UCSD-AML1 (cell line): ENCODE results near the gene KRTAP4-9.
"Not testable (repeated sequence)": the region's sequence is repeated elsewhere in the genome, so short reads cannot be mapped to it uniquely, and the experiment has no call there.

Source experiments
- DNase-seq: peaks from one replicate; lab custom pipeline; 2025; ENCODE audit not compliant: unreplicated experiment; lab: John Stamatoyannopoulos, UW

Gene KRTAP4-9

DNA sequence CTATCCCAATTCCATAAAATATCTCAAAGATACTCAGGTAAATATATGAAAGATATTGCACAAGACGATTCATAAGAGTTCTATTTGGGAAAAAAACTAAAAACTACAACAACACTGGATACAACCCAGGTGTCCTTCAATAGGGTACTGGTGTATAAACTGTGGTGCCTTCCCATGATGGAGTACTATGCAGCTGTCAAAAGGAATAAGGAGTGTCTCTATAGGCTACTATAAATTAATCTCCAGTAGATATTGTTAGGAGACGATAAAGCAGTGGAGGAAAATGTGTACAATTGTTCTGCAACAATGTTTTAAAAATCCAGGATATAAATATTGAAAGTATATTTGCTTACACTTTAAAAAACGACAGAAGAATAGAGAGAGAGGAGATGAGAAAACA, 21.2 kb downstream of the KRTAP4-9 start:
- no peak for DNase-seq

DNA sequence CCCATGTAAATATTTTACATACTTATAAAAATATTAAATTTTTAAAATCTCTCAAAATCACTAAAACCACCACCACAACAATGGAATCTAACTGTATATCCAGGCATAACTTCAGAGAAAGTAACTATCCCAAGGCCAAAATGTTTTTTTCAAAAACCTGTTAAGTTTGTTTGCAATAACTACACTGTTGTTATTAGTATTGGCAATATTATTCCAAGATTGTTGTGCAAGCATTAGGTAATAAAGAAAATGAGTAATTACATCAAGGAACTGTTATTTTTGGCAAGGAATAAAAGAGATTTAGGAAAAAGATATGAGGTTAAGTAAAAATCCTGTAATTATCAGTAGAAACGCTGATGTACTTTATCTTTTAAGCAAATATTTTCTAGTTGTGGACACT, 22.2 kb downstream of the KRTAP4-9 start:
- DNase-seq, result no peak

DNA sequence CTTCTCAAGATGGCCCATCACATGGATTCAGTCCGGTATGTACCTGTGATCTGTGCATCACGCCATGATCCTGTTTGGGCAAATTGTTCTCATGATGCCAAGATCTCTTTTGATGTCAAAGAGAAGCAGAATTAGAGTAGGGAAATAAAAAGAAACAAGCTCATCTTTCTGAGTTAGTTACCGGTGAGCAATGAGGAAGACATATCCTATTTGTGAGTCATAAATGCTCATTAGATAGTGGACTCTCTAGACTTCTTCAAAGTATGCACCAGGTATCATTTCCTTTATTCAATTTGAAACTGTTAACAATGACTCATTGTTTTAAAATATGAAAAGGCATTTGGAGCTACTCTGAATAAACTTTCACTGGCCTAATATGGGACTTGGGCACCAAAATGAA, 26.8 kb downstream of the KRTAP4-9 start:
- DNase-seq, result no peak

DNA sequence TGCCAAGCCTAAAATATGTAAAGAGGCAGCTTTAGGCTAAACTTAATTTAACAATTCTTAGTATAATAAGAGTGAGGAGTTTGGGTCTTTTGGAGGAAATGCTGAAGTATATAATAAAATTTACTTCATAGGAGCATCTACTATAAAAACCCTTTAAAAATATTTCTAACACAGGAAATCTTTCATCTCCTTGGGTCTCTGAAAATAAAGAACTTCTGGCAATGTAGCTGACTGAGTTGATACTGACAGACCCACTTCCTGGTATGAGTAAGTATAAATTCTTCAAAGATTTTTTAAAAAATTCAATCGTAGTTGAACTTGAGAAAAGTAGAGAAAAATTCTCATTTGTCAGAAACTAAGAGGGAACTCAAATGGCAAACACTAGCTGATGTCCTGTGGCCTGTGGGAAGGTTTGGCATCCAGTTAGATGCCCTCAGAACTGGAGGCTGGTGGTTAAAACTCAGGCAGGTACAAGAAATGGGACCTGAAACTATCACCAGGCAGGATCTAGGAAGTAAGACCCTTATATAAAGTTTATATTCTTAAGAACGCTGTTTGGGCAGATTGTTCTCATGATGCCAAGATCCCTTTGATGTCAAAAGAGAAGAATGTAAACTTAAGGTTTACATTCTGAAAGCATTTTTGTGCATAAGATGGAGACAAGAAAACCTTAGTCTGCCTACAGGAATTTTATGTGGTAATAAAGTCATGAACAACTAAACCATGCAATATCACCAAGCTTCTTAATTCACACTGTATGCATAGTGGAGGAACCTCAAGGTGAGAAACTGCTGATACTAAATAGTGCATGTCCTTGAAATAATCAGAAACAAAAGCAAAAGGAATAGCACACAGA, 28.9 kb downstream of the KRTAP4-9 start:
- DNase-seq, result no peak

DNA sequence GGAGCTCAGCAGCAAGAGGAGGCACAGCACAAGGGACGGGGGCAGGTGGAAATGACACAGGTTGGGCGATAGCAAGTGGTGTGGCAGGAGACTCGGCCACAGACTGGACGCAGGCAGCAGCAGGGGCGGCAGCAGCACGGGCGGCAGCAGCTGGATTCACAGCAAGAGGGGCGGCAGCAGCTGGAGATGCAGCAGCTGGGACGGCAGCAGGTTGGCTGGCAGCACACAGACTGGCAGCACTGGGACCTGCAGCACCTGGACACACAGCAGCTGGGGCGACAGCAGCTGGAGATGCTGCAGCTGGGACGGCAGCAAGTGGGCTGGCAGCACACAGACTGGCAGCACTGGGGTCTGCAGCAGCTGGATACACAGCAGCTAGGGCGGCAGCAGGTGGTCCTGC, 34.7 kb downstream of the KRTAP4-9 start:
- not testable (repeated sequence) for DNase-seq

DNA sequence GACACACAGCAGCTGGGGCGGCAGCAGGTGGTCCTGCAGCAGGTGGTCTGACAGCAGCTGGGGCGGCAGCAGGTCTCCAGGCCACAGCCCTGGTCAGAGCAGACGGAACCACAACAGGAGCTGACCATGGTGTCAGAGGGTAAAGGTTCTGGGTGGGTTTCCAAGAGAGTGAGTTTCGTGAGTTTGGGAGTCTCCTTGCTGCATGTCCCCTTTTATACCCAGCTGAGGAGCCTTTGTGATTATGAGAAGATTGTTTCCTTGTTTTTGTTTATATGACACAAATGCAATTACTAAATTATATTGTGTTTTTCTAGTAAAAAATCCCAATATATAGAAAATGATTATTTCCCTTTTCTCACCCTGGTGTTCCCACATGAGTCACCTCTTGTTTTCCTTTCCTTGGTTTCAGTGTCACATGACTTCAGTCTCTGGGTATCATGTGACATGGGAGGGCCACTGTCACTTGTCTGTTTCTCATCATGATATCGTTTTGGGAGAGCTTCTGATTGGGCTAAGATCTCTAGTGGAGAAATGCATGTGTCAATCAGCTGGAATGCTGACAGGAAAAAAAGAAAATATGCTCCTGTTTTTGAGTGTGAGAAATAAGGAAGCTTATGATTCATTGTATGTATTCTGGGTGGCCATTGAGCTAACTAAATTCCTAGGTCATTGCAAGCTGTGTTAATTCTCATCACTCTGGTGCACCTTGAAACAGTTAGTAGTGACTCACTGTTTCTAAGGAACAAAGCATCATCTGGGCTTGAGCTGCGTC, 35.4 kb downstream of the KRTAP4-9 start, which contains the start of gene KRTAP4-6:
KRTAP4-6 (minus strand) TSS at position 185 of the 772 bp plus-strand sequence; CDS start at position 128, 57 bp downstream.
- DNase-seq, result no peak

DNA sequence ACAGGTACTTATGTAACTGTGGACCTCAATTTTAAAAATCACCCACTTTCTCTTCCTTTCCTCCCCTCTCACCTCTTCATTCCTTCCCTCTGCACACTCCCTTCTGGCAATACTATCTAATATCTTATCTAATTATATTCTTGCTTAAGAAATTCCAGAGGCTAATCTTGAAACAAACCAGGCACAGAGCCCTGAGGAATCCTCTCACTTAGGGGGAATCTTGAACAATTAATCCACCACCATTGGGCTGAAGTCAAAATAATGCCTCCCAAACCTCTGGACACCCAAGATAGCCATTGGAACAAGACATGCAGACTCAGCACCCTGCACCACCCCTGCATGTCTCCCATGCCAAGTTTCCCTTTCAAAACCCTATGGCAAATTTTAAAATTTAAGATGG, 36.2 kb downstream of the KRTAP4-9 start:
- no peak for DNase-seq

DNA sequence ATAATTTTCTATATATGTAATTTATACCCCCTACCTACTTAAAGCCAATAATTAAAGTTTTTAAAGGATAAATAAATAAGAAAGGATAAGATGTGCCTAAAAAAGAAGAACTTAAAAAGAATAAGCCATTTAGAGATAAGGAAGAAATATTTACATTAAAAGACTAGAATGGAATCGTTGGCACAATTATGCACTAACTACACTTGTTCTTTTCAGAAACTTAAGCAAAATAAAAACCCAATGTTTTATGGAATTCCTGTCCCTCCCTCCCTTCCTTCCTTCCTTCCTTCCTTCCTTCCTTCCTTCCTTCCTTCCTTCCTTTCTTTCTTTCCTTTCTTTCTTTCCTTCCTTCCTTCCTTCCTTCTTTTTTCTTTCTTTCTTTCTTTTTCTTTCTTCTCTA, 39.7 kb downstream of the KRTAP4-9 start:
- DNase-seq, result no peak

DNA sequence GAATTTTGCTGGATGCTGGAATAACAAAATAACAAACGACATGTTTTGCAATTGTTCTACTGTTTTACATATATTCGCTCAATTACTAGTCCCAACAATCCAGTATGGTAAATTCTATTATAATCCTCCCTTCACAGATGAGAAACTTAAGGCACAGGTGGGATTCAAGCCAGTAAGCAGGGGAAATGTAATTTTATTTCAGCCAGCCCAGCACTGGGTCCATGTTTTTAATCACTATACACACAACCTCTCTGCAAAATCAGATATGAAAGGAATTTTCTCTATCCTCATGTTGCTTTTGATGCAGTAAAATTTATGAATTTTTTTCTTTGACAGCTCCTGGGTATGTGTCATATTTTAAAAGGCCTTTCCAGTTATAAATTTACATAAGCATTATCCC, 40.1 kb downstream of the KRTAP4-9 start:
- DNase-seq, result no peak

DNA sequence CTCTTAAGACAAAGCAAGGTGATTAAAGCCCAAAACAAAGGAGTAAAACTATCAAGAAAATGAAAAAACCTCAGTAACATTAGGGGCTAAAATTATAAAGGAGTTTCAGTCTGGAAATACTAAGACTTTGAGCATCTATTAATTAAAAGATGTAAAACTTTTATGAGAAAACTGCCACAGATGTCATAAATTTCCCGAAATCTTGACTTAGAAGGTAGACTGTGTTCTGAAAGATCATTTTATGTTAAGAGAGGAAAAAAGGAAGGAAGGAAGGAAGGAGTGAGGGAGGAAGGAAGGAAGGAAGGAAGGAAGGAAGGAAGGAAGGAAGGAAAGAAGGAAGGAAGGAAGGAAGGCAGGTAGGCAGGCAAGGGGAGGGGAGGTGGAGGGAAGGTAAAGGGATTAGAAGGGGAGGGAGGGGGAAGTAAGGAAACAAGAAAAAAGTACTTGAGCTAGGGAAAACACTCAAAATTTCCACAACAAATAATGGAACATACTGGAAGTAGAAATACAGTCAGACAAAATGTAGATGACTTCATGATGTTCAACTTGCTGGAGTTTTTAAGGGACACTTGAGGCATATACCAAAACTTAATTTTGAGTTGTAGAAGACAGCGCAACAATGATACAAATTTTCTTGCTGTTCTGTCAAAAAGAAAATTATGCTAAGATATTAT, 42.5 kb downstream of the KRTAP4-9 start:
- DNase-seq, result no peak

DNA sequence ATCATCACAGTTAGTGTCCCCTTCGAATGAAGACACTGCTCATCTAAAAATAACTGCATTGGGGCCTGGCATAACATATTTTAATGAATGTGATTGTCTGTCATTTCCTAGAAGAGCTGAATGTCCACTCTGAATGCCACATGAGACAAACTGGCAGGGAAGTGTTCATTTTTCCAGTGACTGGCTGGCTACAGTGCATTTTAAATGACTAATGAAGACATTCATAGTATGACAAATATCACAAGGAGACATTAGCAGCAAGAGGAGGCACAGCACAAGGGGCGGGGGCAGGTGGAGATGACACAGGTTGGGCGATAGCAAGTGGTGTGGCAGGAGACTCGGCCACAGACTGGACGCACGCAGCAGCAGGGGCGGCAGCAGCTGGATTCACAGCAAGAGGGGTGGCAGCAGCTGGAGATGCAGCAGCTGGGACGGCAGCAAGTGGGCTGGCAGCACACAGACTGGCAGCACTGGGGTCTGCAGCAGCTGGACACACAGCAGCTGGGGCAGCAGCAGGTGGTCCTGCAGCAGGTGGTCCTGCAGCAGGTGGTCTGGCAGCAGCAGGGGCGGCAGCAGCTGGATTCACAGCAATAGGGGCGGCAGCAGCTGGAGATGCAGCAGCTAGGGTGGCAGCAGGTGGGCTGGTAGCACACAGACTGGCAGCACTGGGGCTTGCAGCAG, 43.9 kb downstream of the KRTAP4-9 start:
- not testable (repeated sequence) for DNase-seq

DNA sequence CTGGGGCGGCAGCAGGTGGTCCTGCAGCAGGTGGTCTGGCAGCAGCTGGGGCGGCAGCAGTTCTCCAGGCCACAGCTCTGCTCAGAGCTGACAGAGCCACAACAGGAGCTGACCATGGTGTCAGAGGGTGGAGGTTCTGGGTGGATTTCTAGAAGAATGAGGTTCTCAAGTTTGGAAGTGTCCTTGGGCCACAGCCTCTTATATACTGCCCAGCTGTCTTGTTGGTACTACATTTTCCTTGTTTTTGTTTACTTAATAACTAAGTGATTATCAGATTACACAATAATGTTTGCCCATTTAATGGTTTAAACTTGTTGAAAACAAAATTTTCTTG, 44.4 kb downstream of the KRTAP4-9 start, which contains the start of gene KRTAP4-5:
KRTAP4-5 (minus strand) TSS at position 174 of the 334 bp plus-strand sequence; CDS start at position 116, 58 bp downstream.
- DNase-seq, result no peak

DNA sequence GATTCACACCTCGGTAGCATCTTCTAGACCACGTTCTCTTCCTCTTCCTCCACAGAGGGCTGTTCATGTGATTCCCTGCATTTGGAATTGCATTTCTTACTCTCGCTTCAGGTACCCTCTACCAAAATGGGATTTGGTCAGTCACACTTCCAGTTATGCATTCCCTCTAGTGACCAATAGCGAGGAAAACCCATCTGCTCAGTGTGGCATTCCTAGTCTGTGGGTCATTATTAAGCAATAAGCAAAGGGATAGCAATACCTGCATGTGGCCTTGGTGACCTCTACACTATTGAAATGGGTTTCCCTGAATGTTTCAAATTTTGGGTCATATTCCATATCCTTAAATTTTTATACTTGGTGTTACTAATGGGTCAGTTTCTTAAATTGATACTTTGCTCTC, 44.8 kb downstream of the KRTAP4-9 start:
- DNase-seq, result no peak

DNA sequence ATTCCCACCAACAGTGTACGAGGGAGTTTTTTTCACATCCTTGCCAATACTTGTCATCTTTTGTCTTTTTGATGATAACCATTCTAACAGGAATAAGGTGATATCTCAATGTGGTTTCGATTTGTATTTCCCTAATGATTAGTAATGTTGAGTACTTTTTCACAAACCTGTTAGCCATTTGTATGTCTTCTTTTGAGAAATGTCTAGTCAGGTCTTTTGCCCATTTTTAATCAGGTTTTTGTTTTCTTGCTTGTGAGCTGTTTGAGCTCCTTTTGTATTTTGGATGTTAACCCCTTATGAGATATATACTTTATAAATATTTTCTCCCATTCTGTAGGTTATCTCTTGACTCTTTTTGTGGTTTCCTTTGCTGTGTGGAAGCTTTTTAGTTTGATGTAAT, 46.3 kb downstream of the KRTAP4-9 start:
- DNase-seq, result no peak

DNA sequence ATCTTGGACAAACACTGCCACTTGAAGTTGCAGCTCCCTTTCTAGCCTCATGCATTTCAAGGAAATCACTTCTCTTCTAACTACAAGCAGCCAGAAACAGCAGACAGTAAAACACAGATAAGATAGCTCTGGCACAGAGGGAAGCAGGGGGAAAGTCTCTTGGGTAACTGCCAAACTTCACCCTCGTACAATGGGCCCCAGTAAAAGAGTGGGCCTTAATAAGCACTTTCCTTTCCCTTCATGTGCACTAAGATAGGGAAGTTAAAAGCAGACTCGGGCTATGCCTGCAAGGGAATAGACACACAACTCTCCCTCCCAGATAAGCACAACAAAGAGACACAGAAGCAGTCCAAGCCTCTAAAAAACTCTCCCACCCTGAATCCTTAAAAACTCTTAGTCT, 48.7 kb downstream of the KRTAP4-9 start:
- no peak for DNase-seq
